H1 (cell line): ENCODE results near the gene BARX1. TPM values are rescaled to one million over a fixed set of nuclear protein-coding genes. Genes with fewer than 3 reads are reported as not detected.

ENCODE experiments used
- CTCF ChIA-PET: fragments of 300-600 bp; sonication (Branson Sonifier 250); formaldehyde crosslinking; loops from one replicate; lab custom pipeline; 2021; ENCODE audit not compliant: partially characterized antibody; lab: Charles Lee
- POLR2A ChIA-PET: fragments of 300-600 bp; sonication (Branson Sonifier 250); formaldehyde crosslinking; loops from one replicate; lab custom pipeline; 2021; ENCODE audit warnings: inconsistent platforms; ENCODE audit not compliant: partially characterized antibody; lab: Charles Lee
- DNase-seq, 2 experiments: peaks; one replicate each; pipeline versions ENCODE4 v3.0.0 to v3.0.0-alpha.2; 2010 to 2022; ENCODE audit warnings: low spot score in 2 of 2, low read depth in 1 of 2, mixed read lengths in 1 of 2
- FAIRE-seq: peaks from 2 replicates; lab custom pipeline; 2011; peaks lifted over from hg19 to GRCh38; lab: Jason Lieb, UNC
- H2AFZ ChIP-seq: 2 replicates; pipeline ENCODE4 v1.8.1; 2012; ENCODE audit warnings: low read length, inconsistent platforms
- H2AK5ac ChIP-seq: 2 replicates; pipeline ENCODE4 v1.6.1; 2013; ENCODE audit warnings: low read depth, low read length
- H2BK120ac ChIP-seq: replicated peaks from 2 replicates; pipeline ENCODE3; 2013; ENCODE audit warnings: low read depth, low read length, inconsistent platforms
- H2BK12ac ChIP-seq: 2 replicates; pipeline ENCODE4 v1.6.1; 2013; ENCODE audit warnings: low read depth, low read length
- H2BK15ac ChIP-seq: 2 replicates; pipeline ENCODE4 v1.6.1; 2013; ENCODE audit warnings: low read length
- H2BK20ac ChIP-seq: 2 replicates; pipeline ENCODE4 v1.6.1; 2013; ENCODE audit warnings: low read length
- H2BK5ac ChIP-seq: 2 replicates; pipeline ENCODE4 v1.6.1; 2013; ENCODE audit warnings: low read depth, low read length
- H3K14ac ChIP-seq: 2 replicates; pipeline ENCODE4 v1.6.1; 2013; ENCODE audit warnings: inconsistent platforms; ENCODE audit not compliant: insufficient read length
- H3K18ac ChIP-seq: 2 replicates; pipeline ENCODE4 v1.6.1; 2013; ENCODE audit warnings: low read length; ENCODE audit errors: extremely low read depth
- H3K23ac ChIP-seq: 2 replicates; pipeline ENCODE4 v1.6.1; 2013; ENCODE audit warnings: inconsistent platforms; ENCODE audit not compliant: insufficient read length
- H3K23me2 ChIP-seq: 2 replicates; pipeline ENCODE4 v1.6.1; 2013; ENCODE audit warnings: low read depth, low read length
- H3K27ac ChIP-seq: 2 replicates; pipeline ENCODE4 v1.6.1; 2011; ENCODE audit warnings: low read depth, low read length, inconsistent platforms
- H3K27me3 ChIP-seq, 4 experiments: replicated peaks in 1 of 4; 1 replicate in 1 of 4; 2 replicates in 3 of 4; pipeline versions ENCODE4 v1.6.1 to v1.8.1; 2011 to 2013; ENCODE audit warnings: low read length in 3 of 4, mild to moderate bottlenecking in 3 of 4, inconsistent platforms in 2 of 4, mixed read lengths in 2 of 4, moderate library complexity in 1 of 4; ENCODE audit not compliant: control insufficient read depth in 3 of 4, insufficient read depth in 3 of 4; ENCODE audit errors: extremely low read depth in 1 of 4
- H3K36me3 ChIP-seq, 4 experiments: 2 replicates each; pipeline versions ENCODE4 v1.6.1 to v1.8.1; 2011 to 2013; ENCODE audit warnings: mild to moderate bottlenecking in 4 of 4, low read length in 3 of 4, moderate library complexity in 2 of 4, control low read depth in 1 of 4, inconsistent platforms in 1 of 4; ENCODE audit not compliant: insufficient read depth in 4 of 4, control insufficient read depth in 2 of 4
- H3K4ac ChIP-seq: replicated peaks from 2 replicates; pipeline ENCODE3; 2013; ENCODE audit warnings: low read length, low read depth, mixed read lengths, inconsistent platforms; ENCODE audit not compliant: insufficient read length
- H3K4me1 ChIP-seq, 4 experiments: replicated peaks in 1 of 4; 1 replicate in 1 of 4; 2 replicates in 3 of 4; pipeline versions ENCODE4 v1.6.1 to v1.8.1; 2011 to 2013; ENCODE audit warnings: low read length in 3 of 4, inconsistent platforms in 2 of 4, mixed read lengths in 1 of 4; ENCODE audit not compliant: insufficient read depth in 4 of 4, control insufficient read depth in 3 of 4
- H3K4me2 ChIP-seq, 2 experiments: 2 replicates each; pipeline versions ENCODE4 v1.6.1 to v1.8.1; 2011 to 2013; ENCODE audit warnings: low read depth in 2 of 2, low read length in 2 of 2, control low read depth in 1 of 2, inconsistent platforms in 1 of 2, mild to moderate bottlenecking in 1 of 2; ENCODE audit not compliant: insufficient read depth in 1 of 2
- H3K4me3 ChIP-seq, 4 experiments: fragments of 200-600, 300-600 bp in 1 of 4; sonication (generic), shearing (Covaris generic), sonication (Bioruptor Twin) in 1 of 4; 2 replicates each; pipeline versions ENCODE4 v1.5.1 to v1.8.1; 2011 to 2016; ENCODE audit warnings: low read length in 4 of 4, low read depth in 3 of 4, control low read depth in 2 of 4, inconsistent platforms in 2 of 4, mild to moderate bottlenecking in 2 of 4, mixed read lengths in 1 of 4, moderate library complexity in 1 of 4; ENCODE audit not compliant: insufficient read depth in 2 of 4; ENCODE audit errors: extremely low read depth in 1 of 4
- H3K56ac ChIP-seq: replicated peaks from 2 replicates; pipeline ENCODE3; 2013; ENCODE audit warnings: low read depth, mild to moderate bottlenecking, mixed read lengths, low read length, inconsistent platforms; ENCODE audit not compliant: insufficient read length
- H3K79me1 ChIP-seq: 2 replicates; pipeline ENCODE4 v1.6.1; 2013; ENCODE audit warnings: low read depth, low read length, control low read depth
- H3K79me2 ChIP-seq, 2 experiments: 2 replicates each; pipeline versions ENCODE4 v1.6.1 to v1.8.1; 2012 to 2013; ENCODE audit warnings: low read length in 2 of 2, mild to moderate bottlenecking in 2 of 2, inconsistent platforms in 1 of 2; ENCODE audit not compliant: insufficient read depth in 2 of 2, control insufficient read depth in 1 of 2
- H3K9ac ChIP-seq, 4 experiments: replicated peaks in 1 of 4; 1 replicate in 1 of 4; 2 replicates in 3 of 4; pipeline versions ENCODE4 v1.6.1 to v1.8.1; 2011 to 2013; ENCODE audit warnings: low read depth in 3 of 4, low read length in 3 of 4, control low read depth in 2 of 4, mild to moderate bottlenecking in 2 of 4, moderate library complexity in 2 of 4, inconsistent platforms in 1 of 4; ENCODE audit errors: extremely low read depth in 1 of 4
- H3K9me3 ChIP-seq, 2 experiments: 2 replicates each; pipeline versions ENCODE4 v1.6.1 to v1.8.1; 2012 to 2013; ENCODE audit warnings: mild to moderate bottlenecking in 2 of 2, moderate library complexity in 2 of 2, control low read depth in 1 of 2, inconsistent platforms in 1 of 2, low read depth in 1 of 2, low read length in 1 of 2, mixed read lengths in 1 of 2; ENCODE audit not compliant: insufficient read depth in 2 of 2
- H4K20me1 ChIP-seq, 2 experiments: replicated peaks in 1 of 2; 2 replicates each; pipeline versions ENCODE3 to v1.8.1; 2011 to 2013; ENCODE audit warnings: inconsistent platforms in 2 of 2, low read length in 2 of 2, mild to moderate bottlenecking in 1 of 2; ENCODE audit not compliant: insufficient read depth in 2 of 2, control insufficient read depth in 1 of 2
- H4K5ac ChIP-seq: 2 replicates; pipeline ENCODE4 v1.6.1; 2013; ENCODE audit warnings: low read length, low read depth, mixed read lengths, inconsistent platforms; ENCODE audit not compliant: insufficient read length
- H4K8ac ChIP-seq: 2 replicates; pipeline ENCODE4 v1.8.0; 2013; ENCODE audit warnings: mild to moderate bottlenecking, moderate library complexity, low read length, inconsistent platforms; ENCODE audit not compliant: insufficient read depth; ENCODE audit errors: extremely low read depth
- H4K91ac ChIP-seq: replicated peaks from 2 replicates; pipeline ENCODE3; 2013; ENCODE audit warnings: low read length, mixed read lengths, inconsistent platforms; ENCODE audit not compliant: insufficient read length
- CBX5 ChIP-seq: fragments of 300-800, 300-1000 bp; sonication (generic); IDR thresholded peaks from 2 replicates; pipeline ENCODE4 v1.7.1; 2016; ENCODE audit warnings: antibody characterized with exemption, low read length, low read depth
- CHD1 ChIP-seq: IDR thresholded peaks from 2 replicates; pipeline ENCODE4 v1.6.1; 2012; ENCODE audit warnings: low read depth, low read length, improper control_type of control experiment
- EZH2 ChIP-seq: fragments of 200-600 bp; sonication (generic); IDR thresholded peaks from 2 replicates; pipeline ENCODE4 v1.7.1; 2012; ENCODE audit warnings: low read depth, mild to moderate bottlenecking, moderate library complexity, low read length, inconsistent platforms; ENCODE audit not compliant: severe bottlenecking
- FOSL1 ChIP-seq: IDR thresholded peaks from 2 replicates; pipeline ENCODE4 v1.6.1; 2011; ENCODE audit warnings: mild to moderate bottlenecking, low read depth, low read length, moderate library complexity; ENCODE audit not compliant: insufficient read depth
- GTF2F1 ChIP-seq: IDR thresholded peaks from 2 replicates; pipeline ENCODE4 v1.6.1; 2012; ENCODE audit warnings: low read depth, low read length, improper control_type of control experiment, borderline replicate concordance
- KDM1A ChIP-seq: fragments of 200-600, 300-600 bp; sonication (generic); IDR thresholded peaks from 2 replicates; pipeline ENCODE4 v1.7.1; 2016; ENCODE audit warnings: mild to moderate bottlenecking, low read length, borderline replicate concordance
- KDM5A ChIP-seq: fragments of 200-600 bp; IDR thresholded peaks from 2 replicates; pipeline ENCODE4 v1.7.1; 2012; ENCODE audit warnings: mild to moderate bottlenecking, low read length, inconsistent platforms, mixed read lengths
- NANOG ChIP-seq: IDR thresholded peaks from 2 replicates; pipeline ENCODE4 v1.6.1; 2011; ENCODE audit warnings: low read length, low read depth, mild to moderate bottlenecking, inconsistent platforms; ENCODE audit not compliant: insufficient read depth, poor library complexity, severe bottlenecking
- POU5F1 ChIP-seq: IDR thresholded peaks from 2 replicates; pipeline ENCODE4 v1.6.1; 2011; ENCODE audit warnings: low read depth, mild to moderate bottlenecking, low read length, moderate library complexity
- SIRT6 ChIP-seq: IDR thresholded peaks from one replicate; pipeline ENCODE4 v1.7.1; 2012; ENCODE audit warnings: low read length, inconsistent platforms
- SP2 ChIP-seq: IDR thresholded peaks from 2 replicates; pipeline ENCODE4 v1.6.1; 2012; ENCODE audit warnings: mild to moderate bottlenecking, low read length, inconsistent platforms
- SRF ChIP-seq: IDR thresholded peaks from 2 replicates; pipeline ENCODE4 v1.6.1; 2011; ENCODE audit warnings: mild to moderate bottlenecking, low read depth, low read length, moderate library complexity
- WGBS, 2 experiments: shearing (Covaris generic) in 1 of 2; methylation state at CpG; one replicate each; pipeline versions ENCODE4 v1.1.6 to v1.1.7; 2013 to 2015; ENCODE audit warnings: low lambda C conversion rate in 2 of 2, mixed read lengths in 2 of 2, inconsistent platforms in 1 of 2, low coverage in 1 of 2, missing lambda C conversion rate in 1 of 2; ENCODE audit not compliant: insufficient replicate concordance in 2 of 2, insufficient coverage in 1 of 2, insufficient read length in 1 of 2; ENCODE audit errors: extremely low coverage in 1 of 2, missing lambda C conversion rate in 1 of 2; 5-methylcytosine and 5-hydroxymethylcytosine counted together
- polyA plus RNA-seq, 7 experiments: library from polyadenylated mRNA; depleted of rRNA in 3 of 7; stranded (reverse) in 5 of 7; unstranded in 2 of 7; fragments of >200 nt in 5 of 7; fragments of 200-250 nt in 2 of 7; gene quantifications; 1 replicate in 5 of 7; 2 replicates in 1 of 7; 4 replicates in 1 of 7; pipeline versions ENCODE4 v1.2.1 to v1.2.3, GENCODE V29; 2011 to 2013; ENCODE audit warnings: missing spikeins in 2 of 7, mixed read lengths in 2 of 7
- total RNA-seq: library from RNA; stranded (reverse); fragmentation: NEBNext Ultra II Directional; extraction: Animal tissue kit (Norgen Biotek cat#: 25700); gene quantifications from 2 replicates; pipeline ENCODE4 v1.2.1, GENCODE V29; 2021
- TF ChIP-seq, protein P1 (sequence below): IDR thresholded peaks from 2 replicates; pipeline ENCODE4 v1.6.1; 2012; ENCODE audit warnings: inconsistent platforms
- TF ChIP-seq, protein P2 (sequence below): IDR thresholded peaks from 2 replicates; pipeline ENCODE4 v1.6.1; 2011; ENCODE audit warnings: low read depth, mild to moderate bottlenecking, low read length; ENCODE audit not compliant: insufficient read depth

Gene BARX1
- total and polyA plus RNA-seq, 2 of the 8 experiments (the other 6 are each of a cell fraction or from before 2014, with no cell fraction given), result 0.79 to 2.6 TPM

DNA sequence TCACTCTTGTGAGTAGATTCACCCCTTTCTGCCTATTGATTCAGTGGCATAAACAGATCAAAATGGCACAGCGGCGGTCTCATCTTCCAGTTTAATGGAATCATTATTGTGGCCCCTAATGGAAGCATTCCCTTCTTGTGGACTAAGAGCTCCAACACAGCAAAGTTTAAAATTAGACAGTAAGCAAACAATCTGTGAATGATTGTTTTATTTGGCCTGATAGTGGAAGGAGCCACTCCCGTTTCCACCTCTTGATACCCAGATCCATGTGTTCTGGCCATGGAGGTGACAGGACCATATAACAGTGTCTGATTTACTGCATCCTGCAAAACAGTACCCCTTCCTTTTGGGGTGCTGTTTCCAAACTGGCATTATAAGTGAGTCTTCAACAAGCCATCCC, 41.2 kb upstream of the BARX1 start:
- H2AFZ ChIP-seq, result no peak overlapping the region
- H3K36me3 ChIP-seq, result no peaks in the 10 kb centered on the region
- DNase-seq, result no peak
- H3K9me3 ChIP-seq, result no peaks in the 10 kb centered on the region
- H3K56ac ChIP-seq, result no peak overlapping the region
- H2BK120ac ChIP-seq, result no peak overlapping the region
- no peaks in the 10 kb centered on the region for H4K20me1 ChIP-seq
- H2BK5ac ChIP-seq, result no peak overlapping the region
- no peak overlapping the region for H3K4me3 ChIP-seq
- H3K79me2 ChIP-seq, result no peaks in the 10 kb centered on the region
- H3K14ac ChIP-seq, result no peak overlapping the region
- no peak overlapping the region for H2BK15ac ChIP-seq
- H4K5ac ChIP-seq, result no peak overlapping the region
- no peak overlapping the region for H3K27ac ChIP-seq
- no peak overlapping the region for H3K9ac ChIP-seq
- FAIRE-seq, result no peak
- H3K4me1 ChIP-seq, result no peaks in the 10 kb centered on the region
- no peak overlapping the region for H3K18ac ChIP-seq
- H3K79me1 ChIP-seq, result no peaks in the 10 kb centered on the region
- no peak overlapping the region for H4K91ac ChIP-seq
- POLR2A ChIA-PET, result no interaction called here
- H2AK5ac ChIP-seq, result no peak overlapping the region
- CTCF ChIA-PET, result interaction anchor here (1.4 kb wide), 1 partner anchor 8 kb away, joined by 3 read pairs; no protein-coding TSS in a partner anchor
- H3K27me3 ChIP-seq, result no peaks in the 10 kb centered on the region
- no peaks in the 10 kb centered on the region for H3K23me2 ChIP-seq
- H3K4me2 ChIP-seq, result no peak overlapping the region
- 86% methylated on average over 3 of the region's 3 CpGs; no CpG with 5 or more reads in 1 of the 2 experiments for WGBS, 2 experiments
- H3K4ac ChIP-seq, result no peak overlapping the region
- H3K23ac ChIP-seq, result no peak overlapping the region
- H4K8ac ChIP-seq, result no peak overlapping the region
- no peak overlapping the region for H2BK20ac ChIP-seq
- H2BK12ac ChIP-seq, result no peak overlapping the region
- TF ChIP-seq, protein P1, sequence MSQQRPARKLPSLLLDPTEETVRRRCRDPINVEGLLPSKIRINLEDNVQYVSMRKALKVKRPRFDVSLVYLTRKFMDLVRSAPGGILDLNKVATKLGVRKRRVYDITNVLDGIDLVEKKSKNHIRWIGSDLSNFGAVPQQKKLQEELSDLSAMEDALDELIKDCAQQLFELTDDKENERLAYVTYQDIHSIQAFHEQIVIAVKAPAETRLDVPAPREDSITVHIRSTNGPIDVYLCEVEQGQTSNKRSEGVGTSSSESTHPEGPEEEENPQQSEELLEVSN, result no peak
- TF ChIP-seq KDM1A (no peak), KDM5A (no peak), CBX5 (no peak), EZH2 (no peak), NANOG (no peak), SIRT6 (no peak), SP2 (no peak), GTF2F1 (no peak), POU5F1 (no peak), FOSL1 (no peak), CHD1 (no peak), SRF (no peak)
- TF ChIP-seq, protein P2, sequence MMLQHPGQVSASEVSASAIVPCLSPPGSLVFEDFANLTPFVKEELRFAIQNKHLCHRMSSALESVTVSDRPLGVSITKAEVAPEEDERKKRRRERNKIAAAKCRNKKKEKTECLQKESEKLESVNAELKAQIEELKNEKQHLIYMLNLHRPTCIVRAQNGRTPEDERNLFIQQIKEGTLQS, result no peak
